K562 (cell line): ENCODE data around the gene CCT5.

Experiments used
- ARNT ChIP-seq, 2 experiments: fragments of 450-650 bp; IDR thresholded peaks; 2 replicates each; pipeline ENCODE4 v1.6.1; 2016; ENCODE audit warnings: mild to moderate bottlenecking in 1 of 2
- TF ChIP-seq, protein P1 (sequence below): sonication (generic); formaldehyde crosslinking; IDR thresholded peaks from 2 replicates; pipeline ENCODE4 v1.8.1; 2023; ENCODE audit warnings: mild to moderate bottlenecking, missing genetic modification reagents
- TF ChIP-seq, protein P2 (sequence below): fragments of 450-650 bp; formaldehyde crosslinking; IDR thresholded peaks from 2 replicates; pipeline ENCODE4 v1.4.0; 2020; ENCODE audit warnings: mild to moderate bottlenecking, moderate library complexity

DNA sequence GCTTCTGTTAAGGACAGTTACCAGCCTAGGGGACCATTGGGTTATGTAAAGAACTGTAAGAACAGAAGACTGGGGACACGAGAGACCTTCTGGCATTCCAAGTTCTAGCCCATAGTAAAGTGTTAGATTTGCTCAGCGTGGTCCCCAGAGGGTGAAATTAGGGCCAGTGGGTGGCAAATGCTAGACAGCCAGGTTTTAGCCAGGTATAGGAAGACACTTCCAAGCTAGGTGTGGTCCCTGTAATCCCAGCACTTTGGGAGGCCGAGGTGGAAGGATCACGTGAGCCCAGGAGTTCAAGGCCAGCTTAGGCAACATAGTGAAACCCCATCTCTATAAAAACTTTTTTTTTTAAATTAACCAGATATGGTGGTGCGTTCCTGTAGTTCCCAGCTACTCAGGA lies 34.7 kb upstream of the CCT5 start:
- TF ChIP-seq, protein P1, sequence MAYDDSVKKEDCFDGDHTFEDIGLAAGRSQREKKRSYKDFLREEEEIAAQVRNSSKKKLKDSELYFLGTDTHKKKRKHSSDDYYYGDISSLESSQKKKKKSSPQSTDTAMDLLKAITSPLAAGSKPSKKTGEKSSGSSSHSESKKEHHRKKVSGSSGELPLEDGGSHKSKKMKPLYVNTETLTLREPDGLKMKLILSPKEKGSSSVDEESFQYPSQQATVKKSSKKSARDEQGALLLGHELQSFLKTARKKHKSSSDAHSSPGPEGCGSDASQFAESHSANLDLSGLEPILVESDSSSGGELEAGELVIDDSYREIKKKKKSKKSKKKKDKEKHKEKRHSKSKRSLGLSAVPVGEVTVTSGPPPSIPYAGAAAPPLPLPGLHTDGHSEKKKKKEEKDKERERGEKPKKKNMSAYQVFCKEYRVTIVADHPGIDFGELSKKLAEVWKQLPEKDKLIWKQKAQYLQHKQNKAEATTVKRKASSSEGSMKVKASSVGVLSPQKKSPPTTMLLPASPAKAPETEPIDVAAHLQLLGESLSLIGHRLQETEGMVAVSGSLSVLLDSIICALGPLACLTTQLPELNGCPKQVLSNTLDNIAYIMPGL (CRISPR knock-in tag) = no peak
- TF ChIP-seq, protein P2, sequence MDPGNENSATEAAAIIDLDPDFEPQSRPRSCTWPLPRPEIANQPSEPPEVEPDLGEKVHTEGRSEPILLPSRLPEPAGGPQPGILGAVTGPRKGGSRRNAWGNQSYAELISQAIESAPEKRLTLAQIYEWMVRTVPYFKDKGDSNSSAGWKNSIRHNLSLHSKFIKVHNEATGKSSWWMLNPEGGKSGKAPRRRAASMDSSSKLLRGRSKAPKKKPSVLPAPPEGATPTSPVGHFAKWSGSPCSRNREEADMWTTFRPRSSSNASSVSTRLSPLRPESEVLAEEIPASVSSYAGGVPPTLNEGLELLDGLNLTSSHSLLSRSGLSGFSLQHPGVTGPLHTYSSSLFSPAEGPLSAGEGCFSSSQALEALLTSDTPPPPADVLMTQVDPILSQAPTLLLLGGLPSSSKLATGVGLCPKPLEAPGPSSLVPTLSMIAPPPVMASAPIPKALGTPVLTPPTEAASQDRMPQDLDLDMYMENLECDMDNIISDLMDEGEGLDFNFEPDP (CRISPR knock-in tag) = no peak
- no peak for TF ChIP-seq ARNT (IDR thresholded peaks at IDR 0.05)
